SK-N-SH (cell line): ENCODE data around the gene ELOVL4.

Source experiments
- EP300 ChIP-seq, 2 experiments: IDR thresholded peaks; 2 replicates each; pipeline versions ENCODE4 v1.4.0 to v1.6.1; 2012; ENCODE audit warnings: borderline replicate concordance in 1 of 2, low read depth in 1 of 2, low read length in 1 of 2
- TAF1 ChIP-seq: IDR thresholded peaks from 2 replicates; pipeline ENCODE4 v1.6.1; 2012; ENCODE audit warnings: low read depth, mild to moderate bottlenecking, low read length, moderate library complexity, borderline replicate concordance
- TF ChIP-seq, protein P1 (sequence below): fragments of 200-600 bp; sonication (generic); IDR thresholded peaks from 2 replicates; pipeline ENCODE4 v1.6.1; 2017; ENCODE audit warnings: antibody characterized with exemption, mild to moderate bottlenecking, moderate library complexity

DNA sequence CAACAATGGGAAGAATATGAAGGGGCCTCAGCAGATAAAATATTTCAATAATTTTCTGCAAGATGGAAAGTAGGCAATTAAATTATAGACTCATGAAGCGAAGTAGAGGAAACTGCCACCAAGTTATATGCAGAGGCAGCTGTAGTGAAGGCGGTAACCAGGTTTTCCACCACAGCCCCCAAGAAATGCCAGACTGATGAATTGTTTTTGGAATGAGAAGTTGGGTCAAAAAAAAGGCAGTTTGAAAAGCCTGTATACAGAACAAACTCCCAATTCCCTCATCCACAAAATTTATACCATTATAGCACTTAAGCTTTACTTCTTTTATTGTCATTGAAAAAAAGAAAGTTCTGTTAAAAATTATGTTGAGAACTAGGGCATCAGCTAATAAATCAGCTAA is 45.3 kb downstream of the ELOVL4 start:
- TF ChIP-seq, protein P1, sequence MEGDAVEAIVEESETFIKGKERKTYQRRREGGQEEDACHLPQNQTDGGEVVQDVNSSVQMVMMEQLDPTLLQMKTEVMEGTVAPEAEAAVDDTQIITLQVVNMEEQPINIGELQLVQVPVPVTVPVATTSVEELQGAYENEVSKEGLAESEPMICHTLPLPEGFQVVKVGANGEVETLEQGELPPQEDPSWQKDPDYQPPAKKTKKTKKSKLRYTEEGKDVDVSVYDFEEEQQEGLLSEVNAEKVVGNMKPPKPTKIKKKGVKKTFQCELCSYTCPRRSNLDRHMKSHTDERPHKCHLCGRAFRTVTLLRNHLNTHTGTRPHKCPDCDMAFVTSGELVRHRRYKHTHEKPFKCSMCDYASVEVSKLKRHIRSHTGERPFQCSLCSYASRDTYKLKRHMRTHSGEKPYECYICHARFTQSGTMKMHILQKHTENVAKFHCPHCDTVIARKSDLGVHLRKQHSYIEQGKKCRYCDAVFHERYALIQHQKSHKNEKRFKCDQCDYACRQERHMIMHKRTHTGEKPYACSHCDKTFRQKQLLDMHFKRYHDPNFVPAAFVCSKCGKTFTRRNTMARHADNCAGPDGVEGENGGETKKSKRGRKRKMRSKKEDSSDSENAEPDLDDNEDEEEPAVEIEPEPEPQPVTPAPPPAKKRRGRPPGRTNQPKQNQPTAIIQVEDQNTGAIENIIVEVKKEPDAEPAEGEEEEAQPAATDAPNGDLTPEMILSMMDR: no peak
- no peak for TF ChIP-seq TAF1
- no peak for TF ChIP-seq EP300 (IDR thresholded peaks at IDR 0.05; ENCODE audit: borderline replicate concordance in 1 of 2, low read depth in 1 of 2, low read length in 1 of 2)
